IMR-90 (cell line): ENCODE measurements around the gene ALG1.
A peak's percentile ranks its signal among the peaks of the same experiment; 100 is the strongest.
"Not testable (repeated sequence)": the region's sequence is repeated elsewhere in the genome, so short reads cannot be mapped to it uniquely, and the experiment has no call there.

Experiments
- CEBPB ChIP-seq: IDR thresholded peaks from 2 replicates; pipeline ENCODE4 v1.6.1; 2012; ENCODE audit warnings: low read depth, low read length, improper control_type of control experiment
- MAZ ChIP-seq: IDR thresholded peaks from 2 replicates; pipeline ENCODE4 v1.6.1; 2012; ENCODE audit warnings: low read depth, mild to moderate bottlenecking, low read length, improper control_type of control experiment, moderate library complexity, borderline replicate concordance
- POLR2A ChIP-seq: IDR thresholded peaks from 2 replicates; pipeline ENCODE4 v1.6.1; 2012; ENCODE audit warnings: mild to moderate bottlenecking, low read depth, low read length
- RAD21 ChIP-seq: IDR thresholded peaks from 2 replicates; pipeline ENCODE4 v1.6.1; 2012; ENCODE audit warnings: low read length, improper control_type of control experiment
- RFX5 ChIP-seq: IDR thresholded peaks from 2 replicates; pipeline ENCODE4 v1.8.0; 2012; ENCODE audit warnings: low read depth, mild to moderate bottlenecking, low read length, moderate library complexity
- TF ChIP-seq, protein P1 (sequence below): fragments of 150-350 bp; IDR thresholded peaks from 2 replicates; pipeline ENCODE4 v1.6.1; 2017; ENCODE audit warnings: mild to moderate bottlenecking, antibody characterized with exemption, low read length, low read depth
- TF ChIP-seq, protein P2 (sequence below): conservative IDR thresholded peaks from 2 replicates; pipeline ENCODE4 v1.5.1; 2012; ENCODE audit warnings: mild to moderate bottlenecking, low read depth, low read length, improper control_type of control experiment

GRCh38 chr16:5084802-5085201 is 13.2 kb downstream of the ALG1 start:
- TF ChIP-seq, protein P1, sequence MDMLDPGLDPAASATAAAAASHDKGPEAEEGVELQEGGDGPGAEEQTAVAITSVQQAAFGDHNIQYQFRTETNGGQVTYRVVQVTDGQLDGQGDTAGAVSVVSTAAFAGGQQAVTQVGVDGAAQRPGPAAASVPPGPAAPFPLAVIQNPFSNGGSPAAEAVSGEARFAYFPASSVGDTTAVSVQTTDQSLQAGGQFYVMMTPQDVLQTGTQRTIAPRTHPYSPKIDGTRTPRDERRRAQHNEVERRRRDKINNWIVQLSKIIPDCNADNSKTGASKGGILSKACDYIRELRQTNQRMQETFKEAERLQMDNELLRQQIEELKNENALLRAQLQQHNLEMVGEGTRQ = not testable (repeated sequence)
- TF ChIP-seq MAZ, RFX5, POLR2A, CEBPB: not testable (repeated sequence)
- TF ChIP-seq, protein P2, sequence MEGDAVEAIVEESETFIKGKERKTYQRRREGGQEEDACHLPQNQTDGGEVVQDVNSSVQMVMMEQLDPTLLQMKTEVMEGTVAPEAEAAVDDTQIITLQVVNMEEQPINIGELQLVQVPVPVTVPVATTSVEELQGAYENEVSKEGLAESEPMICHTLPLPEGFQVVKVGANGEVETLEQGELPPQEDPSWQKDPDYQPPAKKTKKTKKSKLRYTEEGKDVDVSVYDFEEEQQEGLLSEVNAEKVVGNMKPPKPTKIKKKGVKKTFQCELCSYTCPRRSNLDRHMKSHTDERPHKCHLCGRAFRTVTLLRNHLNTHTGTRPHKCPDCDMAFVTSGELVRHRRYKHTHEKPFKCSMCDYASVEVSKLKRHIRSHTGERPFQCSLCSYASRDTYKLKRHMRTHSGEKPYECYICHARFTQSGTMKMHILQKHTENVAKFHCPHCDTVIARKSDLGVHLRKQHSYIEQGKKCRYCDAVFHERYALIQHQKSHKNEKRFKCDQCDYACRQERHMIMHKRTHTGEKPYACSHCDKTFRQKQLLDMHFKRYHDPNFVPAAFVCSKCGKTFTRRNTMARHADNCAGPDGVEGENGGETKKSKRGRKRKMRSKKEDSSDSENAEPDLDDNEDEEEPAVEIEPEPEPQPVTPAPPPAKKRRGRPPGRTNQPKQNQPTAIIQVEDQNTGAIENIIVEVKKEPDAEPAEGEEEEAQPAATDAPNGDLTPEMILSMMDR = peak; percentile 54
- peak; percentile 57 for TF ChIP-seq RAD21
